ENCODE results near the gene RFTN1.

Gene RFTN1

GRCh38 chr3:16528581-16528993 lies 15.1 kb upstream of the RFTN1 start:
- DNase-seq (ENCODE audit: low spot score) = no peak

GRCh38 chr3:16528106-16528505 lies 14.6 kb upstream of the RFTN1 start:
- no peak for DNase-seq (ENCODE audit: low spot score)

- no peak for DNase-seq (ENCODE audit: low spot score)
These were observed 10.7 kb upstream of the RFTN1 start for GRCh38 chr3:16524196-16524595.

GRCh38 chr3:16523778-16524177 lies 10.3 kb upstream of the RFTN1 start:
- DNase-seq (ENCODE audit: low spot score) = no peak

GRCh38 chr3:16522834-16523233 lies 9.3 kb upstream of the RFTN1 start:
- DNase-seq (ENCODE audit: low spot score) = no peak

- no peak for DNase-seq (ENCODE audit: low spot score)
These were observed 7.7 kb upstream of the RFTN1 start for GRCh38 chr3:16520970-16521881.

- no peak for DNase-seq (ENCODE audit: low spot score)
These were observed 6.9 kb upstream of the RFTN1 start for GRCh38 chr3:16520241-16520969.

- peak; percentile 65 for DNase-seq (ENCODE audit: low spot score)
These were observed 3.4 kb upstream of the RFTN1 start for GRCh38 chr3:16516695-16517481.

GRCh38 chr3:16515885-16516420 lies 2.5 kb upstream of the RFTN1 start:
- no peak for DNase-seq (ENCODE audit: low spot score)

- DNase-seq (ENCODE audit: low spot score) = no peak
These were observed 1.4 kb upstream of the RFTN1 start for GRCh38 chr3:16514755-16515353.

GRCh38 chr3:16514021-16514700 lies 662 bp upstream of the RFTN1 start:
- DNase-seq (ENCODE audit: low spot score) = no peak

GRCh38 chr3:16512435-16513140 lies 911 bp downstream of the RFTN1 start:
- DNase-seq (ENCODE audit: low spot score) = peak; percentile 31

GRCh38 chr3:16511681-16512434 lies 1.6 kb downstream of the RFTN1 start:
- DNase-seq (ENCODE audit: low spot score) = no peak

- DNase-seq (ENCODE audit: low spot score) = no peak
These were observed 2.7 kb downstream of the RFTN1 start for GRCh38 chr3:16510620-16511319.

- DNase-seq (ENCODE audit: low spot score) = no peak
These were observed 3.5 kb downstream of the RFTN1 start for GRCh38 chr3:16509721-16510619.

GRCh38 chr3:16508591-16508995 lies 4.9 kb downstream of the RFTN1 start:
- no peak for DNase-seq (ENCODE audit: low spot score)

GRCh38 chr3:16508243-16508578 lies 5.3 kb downstream of the RFTN1 start:
- DNase-seq (ENCODE audit: low spot score) = no peak

- DNase-seq (ENCODE audit: low spot score) = no peak
These were observed 5.8 kb downstream of the RFTN1 start for GRCh38 chr3:16507578-16508242.

Measured in iPS-NIHi11 (cell line).